22Rv1 (cell line): ENCODE results near the gene RARRES1.

Experiments
- H3K27ac ChIP-seq: fragments of 450-650 bp; 2 replicates; pipeline ENCODE4 v1.5.1; 2017
- ZFX ChIP-seq: fragments of 450-650 bp; IDR thresholded peaks from 2 replicates; pipeline ENCODE4 v1.6.1; 2017; ENCODE audit warnings: antibody characterized with exemption, borderline replicate concordance
- TF ChIP-seq, protein P1 (sequence below): fragments of 450-650 bp; IDR thresholded peaks from 2 replicates; pipeline ENCODE4 v1.5.1; 2017; ENCODE audit warnings: mild to moderate bottlenecking

The RARRES1 gene

DNA sequence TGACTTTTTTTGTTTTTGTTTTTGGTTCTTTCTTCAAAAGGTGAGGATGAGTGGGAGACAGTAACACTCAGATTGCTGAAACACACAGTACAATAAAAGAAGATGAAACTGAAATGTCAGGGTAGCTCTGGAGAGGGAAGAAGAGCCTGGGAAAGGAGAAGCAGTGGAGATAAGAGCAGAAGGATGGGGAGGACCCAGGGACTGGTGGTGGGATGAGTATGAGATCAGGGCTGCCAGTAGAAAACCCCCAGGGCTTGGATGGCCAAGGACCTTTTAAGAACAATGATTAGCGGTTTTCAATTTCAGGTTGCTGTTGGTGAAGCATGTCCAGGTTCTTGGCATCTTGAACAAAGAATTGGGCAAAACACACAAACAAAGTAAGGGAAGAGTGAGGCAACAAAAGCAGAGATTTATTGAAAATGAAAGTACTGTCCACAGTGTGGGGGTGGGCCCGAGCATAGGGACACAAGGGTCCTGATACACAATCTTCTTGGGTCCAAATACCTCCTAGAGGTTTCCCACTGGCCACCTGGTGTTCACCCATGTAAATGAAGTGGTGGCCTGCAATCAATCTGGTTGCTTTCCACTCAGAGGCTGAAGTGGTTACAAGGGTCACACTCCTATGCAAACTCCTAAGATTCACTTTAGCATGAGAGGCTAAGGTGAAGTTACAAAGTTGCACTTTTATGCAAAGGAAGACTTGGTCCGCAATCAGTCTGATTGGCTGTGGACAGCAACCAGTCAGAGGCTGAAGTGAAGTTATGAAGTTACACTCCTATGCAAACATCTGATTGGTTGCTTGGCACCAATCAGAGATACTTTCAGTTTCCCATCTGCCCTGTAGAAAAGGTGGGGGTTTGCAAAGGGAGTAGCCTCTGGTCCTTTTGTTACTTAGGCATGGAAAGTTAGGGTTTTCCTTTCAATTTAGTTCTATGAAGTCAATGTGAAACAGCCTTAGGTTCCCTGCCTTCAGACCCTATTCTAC, 43.5 kb upstream of the RARRES1 start:
- TF ChIP-seq, protein P1, sequence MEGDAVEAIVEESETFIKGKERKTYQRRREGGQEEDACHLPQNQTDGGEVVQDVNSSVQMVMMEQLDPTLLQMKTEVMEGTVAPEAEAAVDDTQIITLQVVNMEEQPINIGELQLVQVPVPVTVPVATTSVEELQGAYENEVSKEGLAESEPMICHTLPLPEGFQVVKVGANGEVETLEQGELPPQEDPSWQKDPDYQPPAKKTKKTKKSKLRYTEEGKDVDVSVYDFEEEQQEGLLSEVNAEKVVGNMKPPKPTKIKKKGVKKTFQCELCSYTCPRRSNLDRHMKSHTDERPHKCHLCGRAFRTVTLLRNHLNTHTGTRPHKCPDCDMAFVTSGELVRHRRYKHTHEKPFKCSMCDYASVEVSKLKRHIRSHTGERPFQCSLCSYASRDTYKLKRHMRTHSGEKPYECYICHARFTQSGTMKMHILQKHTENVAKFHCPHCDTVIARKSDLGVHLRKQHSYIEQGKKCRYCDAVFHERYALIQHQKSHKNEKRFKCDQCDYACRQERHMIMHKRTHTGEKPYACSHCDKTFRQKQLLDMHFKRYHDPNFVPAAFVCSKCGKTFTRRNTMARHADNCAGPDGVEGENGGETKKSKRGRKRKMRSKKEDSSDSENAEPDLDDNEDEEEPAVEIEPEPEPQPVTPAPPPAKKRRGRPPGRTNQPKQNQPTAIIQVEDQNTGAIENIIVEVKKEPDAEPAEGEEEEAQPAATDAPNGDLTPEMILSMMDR: no peak
- TF ChIP-seq ZFX: no peak
- H3K27ac ChIP-seq: no peak overlapping the region

DNA sequence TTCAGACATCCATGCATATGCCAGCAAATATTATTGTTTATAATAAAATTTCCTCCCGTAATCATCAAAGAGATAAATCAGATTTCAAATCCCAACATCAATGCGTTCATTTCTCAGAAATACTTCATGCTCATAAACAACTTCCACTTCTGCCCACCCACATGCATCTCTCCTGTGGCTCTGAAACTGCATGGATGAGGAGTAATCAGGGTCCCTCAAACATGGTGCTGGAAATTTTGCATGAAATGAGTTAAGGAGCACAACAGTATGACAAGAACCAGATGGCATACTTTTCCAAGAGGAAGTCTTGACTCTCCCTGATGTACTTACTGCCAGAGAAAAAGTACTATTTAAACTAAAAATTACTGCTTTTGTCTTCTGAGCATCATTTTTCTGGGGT, 42.7 kb upstream of the RARRES1 start:
- TF ChIP-seq ZFX: no peak
- TF ChIP-seq, protein P1: no peak

DNA sequence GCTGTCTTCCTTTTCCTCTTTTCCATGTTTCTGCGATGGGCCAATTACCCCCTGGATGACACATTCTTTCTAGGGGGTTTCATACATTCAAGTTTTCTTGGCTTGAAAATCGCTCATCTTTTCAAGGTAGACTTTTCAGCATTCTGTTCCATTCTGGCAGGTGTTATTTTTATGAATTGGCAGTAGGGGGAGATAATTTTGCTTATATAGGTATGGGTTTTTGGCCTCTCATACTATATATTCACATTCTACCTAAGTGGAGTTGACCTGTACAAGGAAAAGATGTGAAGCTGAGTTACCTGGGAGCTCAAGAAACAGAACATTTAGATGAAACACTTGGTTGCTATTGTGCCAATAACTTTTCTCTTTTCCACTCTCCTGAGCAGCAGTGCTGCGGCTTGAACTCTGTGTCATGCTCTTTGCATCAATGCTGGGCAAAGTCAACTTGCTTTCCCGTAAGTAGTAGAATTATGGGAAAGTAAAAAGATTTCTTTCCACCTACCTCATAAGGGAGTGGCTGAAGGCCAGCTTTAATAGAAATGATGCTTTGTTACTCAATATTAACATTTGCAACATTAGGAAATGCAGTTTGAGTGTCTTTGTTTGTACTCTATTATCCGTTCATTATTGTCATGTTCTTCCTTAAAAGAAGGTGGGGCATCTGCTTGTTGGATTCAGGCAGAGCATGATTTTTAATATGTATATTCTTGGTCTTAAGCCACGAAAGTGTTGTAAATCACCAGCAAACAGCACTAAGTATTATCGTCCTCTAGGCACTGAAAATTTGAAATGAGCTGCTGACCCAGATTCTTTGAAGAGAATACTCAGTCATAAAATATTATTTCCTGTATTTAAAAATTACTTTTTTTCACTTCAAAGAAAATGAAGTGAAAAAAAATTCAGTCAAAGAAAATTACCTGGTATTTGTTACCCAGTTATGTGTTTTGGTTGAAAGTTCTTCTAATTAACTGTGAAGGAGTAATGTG, 41.9 kb upstream of the RARRES1 start:
- TF ChIP-seq, protein P1: peak; percentile 18; the same call in 1 of the 2 replicates
- TF ChIP-seq ZFX: no peak
- no peak overlapping the region for H3K27ac ChIP-seq

More for the DNA sequence above, 42.7 kb upstream of the RARRES1 start:
- no peak overlapping the region for H3K27ac ChIP-seq

DNA sequence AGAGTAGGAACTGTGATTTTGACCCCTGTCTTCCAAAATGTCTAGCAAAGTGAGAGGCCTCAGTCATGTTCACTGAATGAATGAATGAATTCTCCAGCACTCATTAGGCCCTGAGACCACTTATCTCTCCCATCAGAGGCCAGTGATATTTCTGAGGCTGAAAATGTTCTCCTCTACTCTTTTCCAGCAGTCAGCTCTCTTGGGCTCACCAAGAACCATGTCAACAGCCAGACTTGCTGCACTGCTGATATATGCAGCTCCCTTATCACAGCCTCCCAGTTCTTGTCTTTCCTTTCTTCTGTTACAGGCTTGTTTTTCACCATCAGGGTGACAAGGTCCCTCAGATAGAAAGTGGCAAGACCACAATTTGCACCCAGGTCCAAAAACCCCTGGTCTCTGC, 40.9 kb upstream of the RARRES1 start:
- no peak for TF ChIP-seq ZFX
- TF ChIP-seq, protein P1: no peak
- H3K27ac ChIP-seq: no peak overlapping the region

DNA sequence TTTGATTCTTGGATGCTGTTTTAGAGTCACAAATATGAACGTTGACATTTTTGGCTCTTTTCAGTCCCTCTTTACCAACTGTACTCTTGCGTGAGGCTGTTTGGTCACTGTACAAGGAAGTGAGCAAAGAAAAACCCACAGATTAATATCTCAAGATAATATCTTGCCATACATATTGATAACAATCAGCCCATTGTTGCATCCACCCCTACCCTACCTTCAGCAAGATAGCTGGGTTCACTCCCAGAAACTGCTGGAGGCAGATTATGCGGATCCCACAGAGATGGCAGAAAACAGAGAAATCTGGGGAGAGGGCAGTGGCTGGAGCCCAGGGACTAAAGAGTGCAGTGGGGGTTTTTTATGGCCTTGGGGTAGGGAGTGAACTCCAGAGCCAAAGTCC, 39.7 kb upstream of the RARRES1 start:
- TF ChIP-seq, protein P1: no peak
- TF ChIP-seq ZFX: no peak
- H3K27ac ChIP-seq: no peak overlapping the region

DNA sequence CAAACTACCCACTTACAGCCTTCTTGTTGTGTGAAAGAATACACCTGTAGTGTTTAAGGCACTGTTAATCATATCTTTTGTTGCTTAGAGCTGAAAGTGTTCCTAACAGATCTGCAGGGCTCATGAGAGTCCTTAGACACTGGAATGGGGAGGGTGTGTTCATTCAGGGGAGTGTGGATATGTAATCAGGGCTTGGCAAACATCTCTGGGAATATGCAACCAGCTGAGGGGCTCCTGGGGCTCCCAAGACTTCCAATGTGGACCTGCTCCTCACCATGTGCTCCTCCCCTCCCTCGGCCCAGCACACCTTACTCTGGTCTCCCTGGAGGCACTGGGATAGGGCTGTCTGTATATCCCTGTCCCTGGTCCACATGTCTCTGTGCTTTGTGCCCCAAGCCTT, 39.3 kb upstream of the RARRES1 start:
- H3K27ac ChIP-seq: no peak overlapping the region
- TF ChIP-seq, protein P1: no peak
